ENCODE results near the gene TSC22D4. TPM values are rescaled to one million over a fixed set of nuclear protein-coding genes. Genes with fewer than 3 reads are reported as not detected.
A peak's percentile ranks its signal among the peaks of the same experiment; 100 is the strongest.

TSC22D4 gene
- total RNA-seq, 1 experiment from 2014 or later: 68.8 TPM

DNA sequence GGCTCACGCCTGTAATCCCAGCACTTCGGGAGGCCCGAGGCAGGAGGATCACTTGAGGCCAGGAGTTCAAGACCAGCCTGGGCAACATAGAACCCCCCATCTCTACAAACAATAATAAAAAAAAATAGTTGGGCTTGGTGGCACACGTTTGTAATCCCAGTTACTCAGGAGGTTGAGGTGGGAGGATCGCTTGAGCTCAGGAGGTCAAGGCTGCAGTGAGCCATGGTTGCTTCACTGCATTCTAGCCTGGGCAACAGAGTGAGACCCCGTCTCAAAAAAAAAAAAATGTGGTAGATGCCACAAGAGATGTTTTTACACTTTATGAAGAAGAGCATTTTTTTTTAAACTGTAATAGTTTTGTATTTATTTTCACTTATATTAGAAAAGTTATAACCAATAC lies 17.5 kb upstream of the TSC22D4 start:
- Histone ChIP-seq H3K9me3 (ENCODE audit: insufficient read depth, low read depth) (no peaks in the 10 kb centered on the region), H3K79me2 (ENCODE audit: low read depth) (peaks cover under 1% of the 10 kb centered on the region; the same call in 1 of the 2 replicates), H3K9me2 (ENCODE audit: insufficient read depth) (no peaks in the 10 kb centered on the region), H3K27ac (no peak overlapping the region), H3K36me3 (ENCODE audit: low read depth) (no peaks in the 10 kb centered on the region), H2AFZ (no peak overlapping the region), H3K27me3 (ENCODE audit: insufficient read depth, low read depth) (no peaks in the 10 kb centered on the region), H3K4me3 (no peak overlapping the region), H3F3A (ENCODE audit: insufficient read depth, low read depth) (no peaks in the 10 kb centered on the region; the same call in 1 of the 2 replicates), H3K4me1 (replicated peaks; ENCODE audit: insufficient read depth) (peaks cover 6% of the 10 kb centered on the region; the same call in 1 of the 2 replicates), H4K20me1 (ENCODE audit: insufficient read depth) (no peaks in the 10 kb centered on the region), H3K4me2 (no peak overlapping the region)
- no TSS peak for BruUV-seq (replicated peaks)
- ChIA-PET CTCF (interaction anchor here (0.7 kb wide), 1 partner anchor 27 kb away, joined by 4 read pairs; no protein-coding TSS in a partner anchor), POLR2A (ENCODE audit: unreplicated experiment) (no interaction called here)
- no peak for DNase-seq
- intact Hi-C loops (cut with micrococcal nuclease; ENCODE audit: unreplicated experiment): no loop called here
- no peak for TF ChIP-seq EZH2 (IDR thresholded peaks at IDR 0.05; ENCODE audit: low read depth)

DNA sequence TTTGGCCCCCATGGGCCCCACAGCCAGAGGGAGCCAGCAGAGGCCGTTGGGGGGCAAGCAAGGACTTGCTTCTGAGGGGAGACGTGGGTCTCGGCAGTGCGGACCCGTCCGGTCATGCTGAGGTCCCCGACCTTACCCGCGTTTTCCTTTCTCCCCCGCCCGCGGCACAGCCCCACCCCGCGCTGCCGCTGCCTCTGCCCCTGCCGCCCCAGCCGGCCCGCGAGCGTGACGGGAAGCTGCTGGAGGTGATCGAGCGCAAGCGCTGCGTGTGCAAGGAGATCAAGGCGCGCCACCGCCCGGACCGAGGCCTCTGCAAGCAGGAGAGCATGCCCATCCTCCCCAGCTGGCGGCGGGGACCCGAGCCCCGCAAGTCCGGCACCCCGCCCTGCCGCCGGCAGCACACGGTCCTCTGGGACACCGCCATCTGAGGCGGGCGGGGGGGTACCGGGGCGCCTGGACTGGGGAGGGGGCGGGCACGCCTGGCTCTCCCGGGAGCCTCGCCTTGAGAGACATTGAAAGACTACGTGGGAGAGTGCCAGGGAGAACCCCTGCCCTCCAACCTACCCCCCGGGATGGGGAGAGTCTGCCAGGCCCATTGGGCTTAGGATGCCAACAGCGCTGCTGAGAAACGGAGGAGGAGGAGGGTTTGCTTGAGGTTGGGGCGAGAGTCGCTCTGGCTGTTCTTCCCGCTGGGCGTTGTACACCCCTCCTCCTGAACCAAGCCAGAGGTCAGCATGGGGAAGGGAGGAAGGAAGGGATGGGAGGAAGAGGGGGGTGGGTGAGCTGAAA lies 14.7 kb upstream of the TSC22D4 start:
- Histone ChIP-seq H3K4me2 (peak overlapping the region; percentile 40; the same call in 1 of the 2 replicates), H3K27ac (no peak overlapping the region), H3K79me2 (ENCODE audit: low read depth) (no peaks in the 10 kb centered on the region), H3F3A (ENCODE audit: insufficient read depth, low read depth) (peaks cover 11% of the 10 kb centered on the region; the same call in 1 of the 2 replicates), H3K9me2 (ENCODE audit: insufficient read depth) (no peaks in the 10 kb centered on the region), H3K4me1 (replicated peaks; ENCODE audit: insufficient read depth) (no peaks in the 10 kb centered on the region), H2AFZ (no peak overlapping the region), H4K20me1 (ENCODE audit: insufficient read depth) (no peaks in the 10 kb centered on the region), H3K9me3 (ENCODE audit: insufficient read depth, low read depth) (no peaks in the 10 kb centered on the region), H3K36me3 (ENCODE audit: low read depth) (no peaks in the 10 kb centered on the region), H3K27me3 (ENCODE audit: insufficient read depth, low read depth) (no peaks in the 10 kb centered on the region), H3K4me3 (peak overlapping the region; percentile 21; the same call in 1 of the 2 replicates)
- CTCF ChIA-PET: no interaction called here
- BruUV-seq (replicated peaks): no TSS peak
- DNase-seq: peak in 1 of 2 experiments; percentile 33
- intact Hi-C loops (cut with micrococcal nuclease; ENCODE audit: unreplicated experiment): no loop called here
- POLR2A ChIA-PET (ENCODE audit: unreplicated experiment): interaction anchor here (0.6 kb wide), 1 partner anchor 117 kb away, joined by 7 read pairs; no protein-coding TSS in a partner anchor
- TF ChIP-seq CTCF (conservative IDR thresholded peaks at IDR 0.05) (no peak), EZH2 (IDR thresholded peaks at IDR 0.05; ENCODE audit: low read depth) (no peak)

GRCh38 chr7:100492738-100493475 lies 13.9 kb upstream of the TSC22D4 start:
- Histone ChIP-seq H3K36me3 (ENCODE audit: low read depth) (no peaks in the 10 kb centered on the region), H3K9me2 (ENCODE audit: insufficient read depth) (no peaks in the 10 kb centered on the region), H3K4me3 (peak overlapping the region; percentile 21; the same call in 1 of the 2 replicates), H3K79me2 (ENCODE audit: low read depth) (no peaks in the 10 kb centered on the region), H3K4me1 (replicated peaks; ENCODE audit: insufficient read depth) (no peaks in the 10 kb centered on the region), H3K27ac (no peak overlapping the region), H3K4me2 (peak overlapping the region; percentile 40; the same call in 1 of the 2 replicates), H4K20me1 (ENCODE audit: insufficient read depth) (no peaks in the 10 kb centered on the region), H2AFZ (no peak overlapping the region), H3K27me3 (ENCODE audit: insufficient read depth, low read depth) (no peaks in the 10 kb centered on the region), H3K9me3 (ENCODE audit: insufficient read depth, low read depth) (no peaks in the 10 kb centered on the region), H3F3A (ENCODE audit: insufficient read depth, low read depth) (peaks cover 11% of the 10 kb centered on the region; the same call in 1 of the 2 replicates)
- TF ChIP-seq EZH2 (IDR thresholded peaks at IDR 0.05; ENCODE audit: low read depth): no peak
- intact Hi-C loops (cut with micrococcal nuclease; ENCODE audit: unreplicated experiment): no loop called here
- CTCF ChIA-PET: no interaction called here
- DNase-seq: no peak
- POLR2A ChIA-PET (ENCODE audit: unreplicated experiment): interaction anchor here (0.6 kb wide), 1 partner anchor 118 kb away, joined by 7 read pairs; no protein-coding TSS in a partner anchor
- BruUV-seq (replicated peaks): no TSS peak

GRCh38 chr7:100491192-100491578 lies 12.2 kb upstream of the TSC22D4 start:
- Histone ChIP-seq H3K9me3 (ENCODE audit: insufficient read depth, low read depth) (no peaks in the 10 kb centered on the region), H3K4me1 (replicated peaks; ENCODE audit: insufficient read depth) (no peaks in the 10 kb centered on the region), H4K20me1 (ENCODE audit: insufficient read depth) (no peaks in the 10 kb centered on the region), H3K36me3 (ENCODE audit: low read depth) (no peaks in the 10 kb centered on the region), H3K4me2 (no peak overlapping the region), H3K79me2 (ENCODE audit: low read depth) (no peaks in the 10 kb centered on the region), H3K4me3 (no peak overlapping the region), H3K27ac (no peak overlapping the region), H3K27me3 (ENCODE audit: insufficient read depth, low read depth) (no peaks in the 10 kb centered on the region), H3K9me2 (ENCODE audit: insufficient read depth) (no peaks in the 10 kb centered on the region), H2AFZ (no peak overlapping the region), H3F3A (ENCODE audit: insufficient read depth, low read depth) (peaks cover 11% of the 10 kb centered on the region; the same call in 1 of the 2 replicates)
- intact Hi-C loops (cut with micrococcal nuclease; ENCODE audit: unreplicated experiment): no loop called here
- TF ChIP-seq CTCF (conservative IDR thresholded peaks at IDR 0.05) (no peak), EZH2 (IDR thresholded peaks at IDR 0.05; ENCODE audit: low read depth) (no peak)
- BruUV-seq (replicated peaks): no TSS peak
- CTCF ChIA-PET: no interaction called here
- DNase-seq: no peak
- POLR2A ChIA-PET (ENCODE audit: unreplicated experiment): no interaction called here
